ENCODE data around the gene ARHGAP32.
"Not testable (repeated sequence)": the region's sequence is repeated elsewhere in the genome, so short reads cannot be mapped to it uniquely, and the experiment has no call there.

Gene ARHGAP32

DNA sequence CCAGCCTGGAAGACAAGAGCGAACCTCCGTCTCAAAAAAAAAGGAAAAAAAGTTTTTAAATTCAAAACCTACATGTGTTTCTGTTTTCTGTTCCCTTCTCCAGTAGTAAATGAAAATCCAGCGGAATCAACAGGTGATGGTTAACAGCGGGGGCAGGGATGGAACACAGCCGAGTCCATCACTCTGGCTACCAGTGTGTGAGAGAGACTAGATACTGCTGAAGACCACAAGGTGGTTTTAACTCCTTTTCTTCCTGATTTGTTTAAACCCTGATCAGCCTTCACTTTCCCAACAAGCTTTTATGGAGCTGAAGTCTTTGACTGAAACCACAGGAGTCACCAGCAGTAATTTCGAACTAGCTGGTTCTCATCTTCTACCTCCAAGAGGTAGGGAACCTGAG lies 3.6 kb upstream of the ARHGAP32 start:
- DNase-seq = no peak

GRCh38 chr11:129191649-129192048 lies 476 bp downstream of the ARHGAP32 start:
- no peak for DNase-seq

- no peak for DNase-seq
These were observed 2.0 kb downstream of the ARHGAP32 start for GRCh38 chr11:129190087-129190486.

DNA sequence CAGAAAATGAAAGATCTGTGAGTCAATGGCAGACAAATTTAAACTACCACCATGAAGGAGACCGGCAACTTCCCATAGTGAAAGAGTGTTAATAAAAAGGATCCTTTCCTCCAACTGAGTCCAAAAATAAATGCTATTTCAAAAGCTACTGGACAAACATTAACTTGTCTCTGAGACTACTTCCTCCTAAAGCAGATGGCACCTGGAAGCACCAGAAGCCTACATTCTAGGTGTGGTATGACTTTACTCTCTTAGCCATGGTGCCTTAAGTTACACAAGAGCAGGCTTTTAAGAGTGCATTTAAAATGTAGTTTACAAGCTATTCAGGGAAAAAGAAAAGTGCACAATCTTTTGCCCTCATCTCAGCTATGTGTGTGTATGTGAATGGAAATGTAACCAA lies 2.5 kb downstream of the ARHGAP32 start:
- DNase-seq = no peak

DNA sequence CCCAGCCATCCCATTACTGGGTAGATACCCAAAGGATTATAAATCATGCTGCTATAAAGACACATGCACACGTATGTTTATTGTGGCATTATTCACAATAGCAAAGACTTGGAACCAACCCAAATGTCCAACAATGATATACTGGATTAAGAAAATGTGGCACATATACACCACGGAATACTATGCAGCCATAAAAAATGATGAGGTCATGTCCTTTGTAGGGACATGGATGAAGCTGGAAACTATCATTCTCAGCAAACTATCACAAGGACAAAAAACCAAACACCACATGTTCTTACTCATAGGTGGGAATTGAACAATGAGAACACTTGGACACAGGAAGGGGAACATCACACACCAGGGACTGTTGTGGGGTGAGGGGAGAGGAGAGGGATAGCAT lies 7.0 kb downstream of the ARHGAP32 start:
- not testable (repeated sequence) for DNase-seq

DNA sequence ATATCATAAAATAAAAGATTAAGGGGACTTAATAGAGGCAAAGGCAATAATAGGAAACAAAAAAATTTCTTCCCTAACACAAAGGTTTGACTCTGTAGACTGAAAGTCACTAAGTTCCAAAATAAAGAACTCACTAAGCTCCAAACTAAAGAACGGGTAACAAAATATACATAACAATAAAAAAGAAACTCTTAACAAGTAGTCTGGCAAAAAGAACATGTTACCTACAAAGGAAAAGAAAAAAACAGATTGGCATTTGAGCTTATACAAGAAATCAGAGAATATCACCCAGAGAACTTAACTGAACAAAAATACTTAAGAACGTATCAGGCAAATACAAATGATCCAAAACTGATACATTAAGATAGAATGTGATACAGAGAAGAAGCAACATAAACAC lies 7.5 kb downstream of the ARHGAP32 start:
- no peak for DNase-seq

- no peak for DNase-seq
These were observed 24.8 kb downstream of the ARHGAP32 start for GRCh38 chr11:129167315-129167714.

- DNase-seq = no peak
These were observed 28.4 kb downstream of the ARHGAP32 start for GRCh38 chr11:129163714-129164164.

DNA sequence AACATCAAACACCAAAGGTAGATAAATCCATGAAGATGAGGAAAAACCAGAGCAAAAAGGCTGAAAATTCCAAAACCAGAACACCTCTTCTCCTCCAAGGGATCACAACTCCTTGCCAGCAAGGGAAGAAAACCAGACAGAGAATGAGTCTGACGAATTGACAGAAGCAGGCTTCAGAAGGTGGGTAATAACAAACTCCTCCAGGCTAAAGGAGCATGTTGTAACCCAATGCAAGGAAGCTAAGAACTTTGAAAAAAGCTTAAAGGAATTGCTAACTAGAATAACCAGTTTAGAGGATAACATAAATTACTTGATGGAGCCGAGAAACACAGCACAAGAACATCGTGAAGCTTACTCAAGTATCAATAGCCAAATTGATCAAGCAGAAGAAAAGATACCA lies 35.0 kb downstream of the ARHGAP32 start:
- not testable (repeated sequence) for DNase-seq

DNA sequence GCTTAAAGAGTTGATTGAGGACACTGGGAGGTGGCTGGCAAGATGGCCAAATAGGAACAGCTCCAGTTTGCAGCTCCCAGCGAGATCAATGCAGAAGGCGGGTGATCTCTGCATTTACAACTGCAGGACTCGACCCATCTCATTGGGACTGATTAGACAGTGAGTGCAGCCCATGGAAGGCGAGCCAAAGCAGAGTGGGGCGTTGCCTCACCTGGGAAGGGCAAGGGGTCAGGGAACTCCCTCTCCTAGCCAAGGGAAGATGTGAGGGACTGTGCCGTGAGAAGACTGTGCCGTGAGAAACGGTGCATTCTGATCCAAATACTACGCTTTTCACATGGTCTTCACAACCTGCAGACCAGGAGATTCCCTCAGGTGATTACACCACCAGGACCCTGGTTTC lies 36.4 kb downstream of the ARHGAP32 start:
- no peak for DNase-seq

DNA sequence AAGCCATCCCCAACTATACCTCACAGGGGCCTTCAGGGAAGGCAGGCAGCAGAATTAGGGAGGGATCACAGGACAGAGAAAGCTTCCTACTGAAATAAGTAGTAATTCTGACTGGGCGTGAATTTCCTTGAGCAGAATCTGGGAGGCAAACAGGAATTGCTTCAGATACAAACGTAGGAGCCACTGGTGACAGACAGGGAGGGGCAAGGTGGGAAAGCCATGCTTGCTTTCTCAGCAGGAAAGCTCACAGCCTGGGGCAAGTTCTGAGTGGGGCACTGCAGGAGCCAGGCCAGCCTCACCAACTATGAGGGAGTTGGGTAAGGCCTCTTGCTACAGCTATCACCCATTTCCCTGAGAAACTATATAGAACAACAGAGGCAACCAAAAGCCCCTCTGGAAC lies 43.6 kb downstream of the ARHGAP32 start:
- DNase-seq = no peak

DNA sequence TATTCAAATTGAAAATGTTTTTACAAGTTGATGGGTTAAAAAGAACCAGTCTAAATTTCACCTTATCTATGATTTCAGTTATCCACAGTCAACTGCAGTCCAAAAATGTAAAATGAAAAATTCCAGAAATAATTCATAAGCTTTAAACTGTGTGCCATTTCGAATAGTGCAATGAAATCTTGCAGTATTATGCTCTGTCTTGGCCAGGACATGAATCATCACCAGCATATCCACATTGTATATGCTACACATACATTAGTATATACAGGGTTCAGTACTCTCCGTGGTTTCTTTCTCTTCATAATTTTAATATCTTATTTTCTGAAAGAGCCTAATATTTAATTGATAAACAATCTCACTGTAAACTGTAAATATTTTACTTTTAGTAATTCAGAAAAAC lies 45.9 kb downstream of the ARHGAP32 start:
- no peak for DNase-seq

GRCh38 chr11:129145276-129145675 lies 46.8 kb downstream of the ARHGAP32 start:
- no peak for DNase-seq

DNA sequence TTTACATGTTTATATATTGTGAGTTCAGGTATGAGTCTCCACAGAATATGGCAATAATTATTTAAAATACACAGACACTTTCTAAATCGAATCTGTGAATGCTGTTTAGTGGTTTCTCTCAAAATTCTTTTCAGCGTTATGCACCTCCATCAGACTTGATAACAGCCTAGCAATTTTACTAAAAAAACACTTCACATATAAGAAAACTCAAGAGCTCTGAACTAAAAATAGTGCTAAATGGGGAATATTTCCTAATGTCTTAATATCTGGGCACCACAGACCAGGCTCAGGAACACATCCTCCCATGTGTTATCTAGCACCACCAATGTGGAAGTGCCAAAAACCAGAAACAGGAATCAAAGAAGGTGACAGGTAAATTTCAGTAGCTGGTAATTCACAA lies 47.9 kb downstream of the ARHGAP32 start:
- no peak for DNase-seq

DNA sequence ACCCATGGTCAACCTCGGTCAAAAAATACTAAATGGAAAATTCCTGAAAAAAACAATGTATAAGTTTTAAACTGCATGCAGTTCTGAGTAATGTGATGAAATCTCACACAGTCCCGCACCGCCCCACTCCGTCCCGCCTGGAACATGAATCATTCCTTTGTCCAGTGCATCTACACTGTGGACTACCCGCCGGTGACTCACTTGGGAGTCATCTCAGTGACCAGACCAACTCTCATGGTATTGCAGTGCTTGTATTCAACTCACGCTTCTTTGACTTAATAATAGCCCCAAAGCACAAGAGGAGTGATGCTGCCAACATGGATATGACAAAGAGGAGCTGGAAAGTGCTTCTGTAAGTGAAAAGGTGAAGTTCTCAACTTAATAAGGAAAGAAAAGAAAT lies 48.8 kb downstream of the ARHGAP32 start:
- DNase-seq = peak; percentile 50

DNA sequence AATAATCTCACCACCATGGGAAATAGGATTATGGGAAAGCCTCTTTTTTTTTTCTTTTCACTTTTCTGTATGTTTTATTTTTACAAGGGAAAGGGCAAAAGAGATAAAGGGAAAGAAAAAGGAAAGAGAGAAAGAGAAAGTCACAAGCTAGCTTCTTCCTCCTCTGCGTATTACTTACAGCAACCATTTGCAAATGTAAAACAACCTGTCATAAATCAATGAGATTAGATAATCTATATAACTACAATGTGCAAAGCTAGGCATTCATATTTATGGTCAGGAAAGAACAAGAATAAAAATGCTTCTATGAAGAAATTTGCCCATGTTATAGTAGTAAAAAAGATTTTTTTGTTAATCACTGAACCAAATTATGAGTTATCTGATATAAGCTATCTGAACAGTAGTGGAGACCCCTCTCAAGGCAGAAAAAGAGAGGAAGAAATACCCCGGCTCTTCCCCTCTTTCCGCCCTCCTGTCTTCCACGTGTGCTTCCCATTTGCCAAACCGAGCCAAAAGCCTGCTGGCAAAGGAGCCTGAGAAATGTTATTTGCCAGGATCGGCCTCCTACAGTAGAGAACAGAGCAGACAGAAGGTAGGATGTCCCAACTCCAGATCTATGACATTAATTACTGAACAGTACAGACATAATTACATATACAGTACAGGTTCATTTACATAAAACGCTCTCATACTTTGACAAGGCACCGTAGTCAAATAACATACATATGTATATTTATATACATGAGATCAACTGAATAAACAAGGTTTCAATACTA lies 50.2 kb downstream of the ARHGAP32 start:
- DNase-seq = no peak

- DNase-seq = no peak
These were observed 60.8 kb downstream of the ARHGAP32 start for GRCh38 chr11:129131316-129131715.

- not testable (repeated sequence) for DNase-seq
These were observed 63.1 kb downstream of the ARHGAP32 start for GRCh38 chr11:129128881-129129620.

- DNase-seq = no peak
These were observed 73.1 kb downstream of the ARHGAP32 start for GRCh38 chr11:129119036-129119435.

DNA sequence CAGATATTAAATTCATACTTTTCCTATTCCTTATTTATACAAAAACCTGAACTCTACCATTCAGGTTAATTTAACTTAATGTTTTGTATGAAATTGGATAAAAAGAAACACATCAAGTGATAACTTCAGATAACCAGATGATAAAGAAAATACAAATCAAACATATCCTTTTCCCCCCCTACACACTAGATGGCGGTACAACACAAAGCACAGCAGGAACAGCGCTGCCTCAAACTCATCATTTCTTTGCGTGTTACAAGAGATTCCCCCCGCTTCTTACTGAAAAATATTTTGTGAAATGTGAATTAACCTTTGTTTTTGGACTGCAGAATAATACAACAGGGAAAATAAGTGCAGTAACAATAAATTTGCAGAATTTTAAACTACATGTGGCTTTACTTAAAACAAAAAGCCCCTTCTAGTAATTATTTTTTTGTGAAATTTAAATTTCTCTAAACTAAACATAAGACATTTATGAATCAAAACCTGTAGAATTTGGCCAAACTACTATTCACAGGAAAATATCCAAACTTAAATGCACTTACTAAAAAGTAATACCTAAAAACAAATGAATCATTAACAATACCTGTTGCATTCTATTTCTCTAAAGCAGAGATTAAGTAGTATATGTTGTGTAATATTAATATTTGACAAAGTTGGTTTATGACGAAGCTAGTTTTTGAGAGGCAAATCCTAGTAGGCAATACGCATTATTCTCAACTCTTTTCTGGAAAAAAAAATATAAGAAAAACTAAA lies 74.4 kb downstream of the ARHGAP32 start:
- peak; percentile 81 for DNase-seq

- no peak for DNase-seq
These were observed 76.2 kb downstream of the ARHGAP32 start for GRCh38 chr11:129115652-129116586.

DNA sequence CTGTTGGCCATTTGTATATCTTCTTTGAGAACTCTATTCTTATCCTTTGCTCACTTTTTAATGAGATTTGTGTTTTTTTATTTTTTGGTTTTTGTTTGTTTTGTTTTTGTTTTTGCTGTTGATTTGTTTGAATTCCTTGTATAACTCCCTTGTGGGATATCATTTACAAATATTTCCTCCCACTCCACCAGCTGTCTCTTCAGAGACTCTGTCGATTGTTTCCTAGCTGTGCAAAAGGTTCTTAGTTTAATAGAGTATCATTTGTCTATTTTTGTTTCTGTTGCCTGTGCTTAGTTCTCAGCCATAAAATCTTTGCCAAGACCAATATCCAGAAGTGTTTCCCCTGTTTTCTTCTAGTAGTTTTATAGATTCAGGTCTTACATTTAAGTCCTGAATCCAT lies 82.4 kb downstream of the ARHGAP32 start:
- no peak for DNase-seq
